HG02759 (cell line): ENCODE measurements around the gene SLC34A1.

Experiments used
- ATAC-seq: cut with Tn5 transposase; IDR thresholded peaks from one replicate; pipeline ENCODE4 v1.9.1; 2021; ENCODE audit warnings: mild to moderate bottlenecking, moderate library complexity; ENCODE audit not compliant: unreplicated experiment

Gene SLC34A1

DNA sequence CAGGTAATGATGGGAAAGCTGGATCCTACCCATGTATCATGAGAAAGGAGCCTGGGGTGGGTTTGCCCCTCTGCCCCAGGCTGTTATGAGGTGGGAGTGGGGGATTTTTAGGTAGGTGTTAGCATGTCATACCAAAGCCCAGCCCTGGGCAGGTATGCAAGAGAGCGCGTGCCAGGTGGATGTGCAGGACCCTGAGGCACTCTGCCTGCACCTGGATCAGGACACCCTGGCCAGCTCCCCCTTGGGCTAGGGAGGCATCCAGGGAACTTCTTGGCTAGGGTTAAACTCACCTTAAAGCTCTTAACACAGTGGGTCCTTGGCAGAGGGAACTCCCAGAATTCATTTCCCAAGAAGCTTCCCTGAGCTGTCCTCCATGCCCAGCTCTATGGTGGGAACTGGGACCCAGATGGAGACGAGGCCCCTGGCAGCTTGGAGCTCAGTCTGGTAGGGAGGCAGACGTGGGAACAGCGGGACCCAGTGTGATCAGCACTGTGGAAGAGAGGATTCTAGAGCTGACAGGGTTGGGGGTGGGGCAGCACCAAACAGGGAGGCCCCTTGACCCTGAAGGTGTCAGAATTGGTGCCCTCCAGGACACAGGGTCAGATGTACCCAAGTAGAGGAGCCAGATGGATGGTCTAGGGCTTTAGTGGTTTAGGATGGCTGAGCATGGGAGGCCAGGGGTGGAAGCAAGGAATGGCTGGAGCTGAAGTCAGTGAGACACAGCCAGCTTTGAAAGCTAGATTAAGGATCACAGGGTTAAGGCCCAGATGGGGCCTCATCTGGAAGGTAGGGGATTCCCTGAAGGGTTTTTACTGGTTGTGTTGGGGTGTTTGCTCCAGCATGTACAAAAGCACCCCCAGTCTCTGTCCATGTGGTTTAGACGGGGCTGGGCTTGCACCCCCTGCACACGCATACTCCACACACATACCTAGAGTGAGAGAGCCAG is 60.1 kb downstream of the SLC34A1 start:
- no peak for ATAC-seq

GRCh38 chr5:177445052-177445916 is 61.0 kb downstream of the SLC34A1 start:
- no peak for ATAC-seq

GRCh38 chr5:177445917-177446199 is 61.6 kb downstream of the SLC34A1 start:
- no peak for ATAC-seq

GRCh38 chr5:177446200-177447065 is 62.2 kb downstream of the SLC34A1 start, which contains the start of gene PRR7:
Gene PRR7 (plus strand): TSS chr5:177446814. CDS start chr5:177455068, 8,254 bp downstream.
- peak; percentile 64 for ATAC-seq

DNA sequence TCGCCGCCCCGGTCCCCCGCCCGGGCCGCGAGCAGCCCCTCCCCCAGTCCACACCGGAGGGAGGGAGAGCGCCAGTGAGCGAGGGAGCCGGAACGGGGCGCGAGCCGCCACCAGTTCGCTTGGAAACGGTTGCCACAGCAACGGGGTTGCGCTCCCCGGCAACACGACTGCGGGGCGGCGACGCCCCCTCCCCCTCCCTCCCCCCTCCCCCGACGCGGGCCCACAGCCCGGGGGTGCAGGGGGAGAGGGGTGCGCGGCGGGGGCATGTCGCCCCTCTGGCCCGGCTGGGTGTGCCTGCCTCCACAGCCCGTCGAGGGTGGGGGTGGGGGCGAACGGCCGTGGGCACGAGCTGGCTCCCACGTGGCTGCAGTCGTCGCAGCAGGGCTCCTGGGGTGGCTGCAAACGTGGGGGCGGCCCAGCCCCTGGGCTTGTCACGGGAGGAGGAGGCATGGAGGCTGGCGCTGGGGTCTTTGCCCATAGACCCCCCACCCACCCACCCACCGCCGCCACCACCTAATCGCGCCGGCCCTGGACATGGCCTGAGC is 62.9 kb downstream of the SLC34A1 start:
- ATAC-seq = peak; percentile 42

- no peak for ATAC-seq
Measured at GRCh38 chr5:177447611-177448243, 63.5 kb downstream of the SLC34A1 start.
